Measurements from ENCODE around the gene LRRC4.

Gene LRRC4, protein sequence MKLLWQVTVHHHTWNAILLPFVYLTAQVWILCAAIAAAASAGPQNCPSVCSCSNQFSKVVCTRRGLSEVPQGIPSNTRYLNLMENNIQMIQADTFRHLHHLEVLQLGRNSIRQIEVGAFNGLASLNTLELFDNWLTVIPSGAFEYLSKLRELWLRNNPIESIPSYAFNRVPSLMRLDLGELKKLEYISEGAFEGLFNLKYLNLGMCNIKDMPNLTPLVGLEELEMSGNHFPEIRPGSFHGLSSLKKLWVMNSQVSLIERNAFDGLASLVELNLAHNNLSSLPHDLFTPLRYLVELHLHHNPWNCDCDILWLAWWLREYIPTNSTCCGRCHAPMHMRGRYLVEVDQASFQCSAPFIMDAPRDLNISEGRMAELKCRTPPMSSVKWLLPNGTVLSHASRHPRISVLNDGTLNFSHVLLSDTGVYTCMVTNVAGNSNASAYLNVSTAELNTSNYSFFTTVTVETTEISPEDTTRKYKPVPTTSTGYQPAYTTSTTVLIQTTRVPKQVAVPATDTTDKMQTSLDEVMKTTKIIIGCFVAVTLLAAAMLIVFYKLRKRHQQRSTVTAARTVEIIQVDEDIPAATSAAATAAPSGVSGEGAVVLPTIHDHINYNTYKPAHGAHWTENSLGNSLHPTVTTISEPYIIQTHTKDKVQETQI

DNA sequence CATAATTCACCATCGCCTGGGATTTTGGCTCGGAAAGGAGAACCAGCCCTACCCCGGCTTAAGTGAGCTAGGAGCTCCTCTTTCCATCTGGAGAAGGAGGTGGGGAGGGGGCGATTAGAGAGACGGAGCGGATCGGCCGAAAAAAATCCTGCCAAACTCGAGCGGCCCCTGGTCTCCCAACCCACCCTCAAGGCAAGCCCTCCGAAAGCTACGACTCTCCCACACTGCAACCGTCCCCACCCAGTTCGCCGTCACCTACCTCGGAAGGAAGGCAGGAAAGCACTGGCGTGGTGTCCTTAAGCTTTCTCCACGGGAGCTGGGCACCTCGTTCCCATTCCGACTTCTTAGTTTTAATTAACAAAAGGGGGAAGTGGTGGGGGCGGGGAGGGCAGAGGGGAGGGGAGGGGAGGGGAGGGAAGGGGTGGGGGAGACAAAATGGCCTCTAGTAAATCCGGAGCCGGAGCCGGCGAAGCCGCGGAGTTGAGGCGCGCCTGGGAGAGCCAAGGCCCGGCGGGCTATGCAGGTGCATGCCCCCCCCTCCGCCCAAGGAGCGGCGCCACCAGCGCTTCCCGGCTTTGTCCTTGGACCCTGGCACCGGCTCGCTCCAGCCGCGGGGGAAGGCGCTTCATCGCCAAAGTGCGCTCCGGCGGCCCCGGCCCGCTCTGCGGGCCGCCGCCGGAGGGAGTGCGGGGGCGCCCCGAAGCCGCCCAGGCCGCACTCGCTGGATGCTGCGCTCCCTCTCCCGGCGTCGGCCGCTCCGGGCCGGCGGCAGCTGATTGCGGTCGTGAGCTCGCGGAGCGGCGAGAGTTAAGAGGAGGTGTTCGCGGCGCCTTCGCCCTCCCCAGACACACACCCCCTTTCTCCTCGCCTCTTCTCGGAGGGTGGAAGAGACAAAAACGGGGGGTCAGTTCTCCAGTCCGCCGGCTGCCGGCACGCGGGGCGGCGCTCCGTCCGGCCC, at the start of gene LRRC4:
Gene LRRC4 (minus strand): TSS at position 784 of the 958 bp plus-strand sequence. CDS start 797 bp downstream, outside the sequence.
- DNase-seq (ENCODE audit: low read depth), result no peak

DNA sequence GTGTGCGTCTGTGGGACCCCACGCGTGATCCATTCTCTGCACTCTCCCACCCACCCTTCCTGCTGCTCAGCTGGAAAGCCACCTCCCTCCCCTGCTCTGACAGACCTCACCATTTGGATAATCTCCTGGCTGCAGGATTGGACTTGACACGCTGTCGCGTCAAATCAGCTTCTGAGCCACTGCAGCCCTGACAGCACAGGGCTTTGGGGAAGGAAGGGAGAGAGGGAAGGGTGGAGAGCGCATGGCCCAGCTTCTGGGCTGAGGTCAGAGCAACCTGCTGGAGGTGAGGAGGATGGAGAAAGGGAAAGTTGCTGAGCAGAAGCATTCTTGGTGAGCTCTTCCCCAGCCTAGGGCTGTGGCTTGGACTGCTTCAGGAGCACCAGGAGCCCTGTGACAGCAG, 48.9 kb upstream of the LRRC4 start:
- DNase-seq (ENCODE audit: low read depth), result no peak

DNA sequence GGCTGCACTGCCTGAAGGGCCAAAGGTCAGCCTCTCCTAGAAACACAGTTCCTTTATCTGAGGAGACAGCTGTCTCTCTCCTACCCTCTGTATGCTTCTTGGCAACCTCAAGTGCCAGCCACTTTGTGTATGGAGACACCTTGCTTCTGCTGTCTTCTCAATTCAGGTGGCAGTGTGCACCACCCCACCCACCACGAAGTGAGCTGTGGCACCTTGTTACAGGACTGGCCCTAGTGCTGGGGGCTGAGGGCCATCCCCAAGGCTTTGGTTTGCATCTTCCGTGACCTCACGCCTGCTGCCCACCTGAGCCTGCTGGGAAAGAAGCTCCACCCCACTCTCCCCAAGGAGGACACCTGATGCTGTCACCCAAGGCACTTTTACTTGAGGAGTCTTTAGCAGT, 47.1 kb upstream of the LRRC4 start:
- DNase-seq (ENCODE audit: low read depth), result no peak

DNA sequence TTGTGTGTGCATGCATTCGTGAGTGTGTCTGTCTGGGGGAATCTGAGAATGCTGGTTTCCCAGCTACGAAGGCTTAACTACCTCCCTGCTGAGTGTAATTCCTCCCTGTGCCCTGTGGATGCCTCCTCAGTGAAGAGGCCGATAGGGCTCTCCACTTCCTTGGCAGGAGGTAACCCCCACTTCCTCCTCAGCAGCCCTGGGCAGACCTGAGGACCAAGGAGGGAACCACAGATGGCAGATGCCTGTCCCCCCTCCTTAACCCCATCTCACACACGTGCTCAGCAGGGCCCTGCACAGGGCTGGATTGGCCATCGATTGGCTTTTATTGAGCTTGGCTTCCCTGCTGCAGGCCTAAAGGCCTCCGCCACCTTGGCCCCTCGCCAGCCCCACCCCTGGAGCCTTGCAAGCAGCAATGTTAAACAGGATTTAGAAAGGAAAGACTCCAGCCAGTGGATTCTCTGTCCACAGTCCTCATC, 45.6 kb upstream of the LRRC4 start:
- DNase-seq (ENCODE audit: low read depth), result no peak

DNA sequence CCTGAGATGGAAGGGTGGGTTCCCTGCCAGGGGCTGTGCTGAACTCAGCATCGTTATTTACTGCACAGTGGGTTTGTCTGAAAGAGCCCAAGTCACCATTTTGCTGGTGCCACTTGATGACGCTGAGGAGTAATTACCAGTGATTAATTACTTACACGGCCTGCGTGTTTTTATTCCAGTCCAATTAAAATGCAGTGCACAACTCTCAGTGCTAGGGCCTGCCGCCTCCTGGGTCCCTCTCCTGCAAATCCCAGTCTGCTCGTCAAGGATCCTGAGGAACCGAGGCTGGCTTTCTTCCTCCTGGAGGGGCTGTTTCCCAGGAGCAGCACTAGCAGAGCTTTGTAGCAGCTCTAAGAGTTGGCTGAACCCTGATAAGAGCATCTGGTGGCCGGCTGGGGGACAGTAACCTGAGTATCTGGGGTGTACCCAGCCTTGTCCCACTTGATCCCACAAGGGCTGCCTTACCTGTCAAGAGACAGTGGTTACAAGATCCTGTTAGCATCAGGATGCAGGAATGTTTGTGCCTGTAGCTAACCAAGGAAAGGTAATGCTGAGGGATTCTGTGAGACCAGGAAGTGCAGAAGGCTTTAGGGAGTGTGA, 45.1 kb upstream of the LRRC4 start:
- DNase-seq (ENCODE audit: low read depth), result no peak

DNA sequence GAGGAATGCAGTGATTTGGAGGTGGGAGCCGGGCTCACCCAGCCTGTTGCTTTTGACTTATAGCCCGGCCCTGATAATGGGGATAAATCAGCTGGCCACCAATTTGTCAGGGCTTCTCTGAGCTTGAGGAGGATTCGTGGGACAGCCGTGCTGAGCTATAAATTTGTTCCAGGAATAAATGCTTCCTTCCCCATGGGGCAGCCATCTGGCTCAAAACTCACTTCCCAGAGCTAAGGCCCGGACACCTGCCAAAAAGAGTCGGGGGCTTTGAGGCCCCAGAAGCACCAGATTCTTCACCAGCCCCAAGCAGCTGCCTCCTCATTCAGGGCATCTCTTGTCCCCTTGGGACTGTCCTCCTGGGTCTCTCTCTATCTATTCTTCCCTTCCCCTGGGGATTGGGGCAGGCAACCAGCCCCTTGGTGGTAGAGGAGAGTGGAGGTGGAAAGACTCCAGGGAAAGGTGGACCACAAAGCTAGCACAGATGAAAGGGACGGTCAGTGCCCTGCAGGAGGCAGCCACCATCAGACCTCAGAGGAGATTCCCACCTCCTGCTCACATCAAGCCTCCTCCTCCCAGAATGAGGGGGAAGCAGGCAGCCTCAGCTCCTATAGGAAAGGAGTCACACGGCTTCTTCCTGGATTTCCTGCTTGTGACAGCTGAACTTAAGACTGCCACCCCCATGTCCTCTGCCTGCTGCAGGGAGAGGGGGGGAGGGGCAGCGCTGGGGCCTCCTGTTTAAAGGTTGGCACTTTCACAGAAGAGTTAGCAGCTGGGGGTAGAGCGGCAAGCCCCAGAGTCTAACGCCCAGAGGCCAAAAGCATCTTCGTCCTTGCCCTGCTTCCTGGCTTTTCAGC, 44.2 kb upstream of the LRRC4 start:
- DNase-seq (ENCODE audit: low read depth), result no peak

DNA sequence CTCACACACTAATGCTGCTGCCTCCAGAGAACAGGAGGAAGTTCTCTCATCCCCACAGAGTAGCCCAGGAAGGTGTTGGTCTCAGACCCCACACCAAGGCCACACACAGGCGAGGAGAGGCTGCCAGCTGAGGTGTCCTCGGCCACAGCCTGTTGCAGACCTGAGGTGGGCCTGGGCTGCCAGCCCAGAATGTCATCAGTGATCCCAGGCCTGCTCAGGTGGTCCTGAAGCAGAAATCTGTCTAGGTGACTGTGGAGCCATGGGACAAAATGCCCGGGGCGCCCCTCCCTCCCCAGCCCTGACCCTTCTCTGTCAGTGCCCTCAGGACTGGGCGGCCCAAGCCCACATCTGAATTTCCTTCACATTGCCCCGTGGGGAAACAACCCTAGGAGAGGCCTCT, 43.5 kb upstream of the LRRC4 start:
- DNase-seq (ENCODE audit: low read depth), result no peak

DNA sequence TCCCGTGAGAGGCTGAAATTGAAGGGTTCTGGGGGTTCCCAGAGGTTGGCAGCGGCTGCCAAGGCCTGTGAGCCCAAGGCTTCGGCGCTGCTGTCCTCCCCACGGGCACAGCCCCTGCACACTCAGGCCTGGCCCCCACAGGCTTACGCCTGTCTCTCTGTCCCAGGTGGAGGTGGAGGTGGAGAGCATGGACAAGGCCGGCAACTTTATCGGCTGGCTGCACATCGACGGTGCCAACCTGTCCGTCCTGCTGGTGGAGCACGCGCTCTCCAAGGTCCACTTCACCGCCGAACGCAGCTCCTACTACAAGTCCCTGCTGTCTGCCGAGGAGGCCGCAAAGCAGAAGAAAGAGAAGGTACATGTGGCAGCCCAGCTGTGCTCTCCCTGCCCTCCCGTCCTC, 43.1 kb upstream of the LRRC4 start:
- DNase-seq (ENCODE audit: low read depth), result no peak

DNA sequence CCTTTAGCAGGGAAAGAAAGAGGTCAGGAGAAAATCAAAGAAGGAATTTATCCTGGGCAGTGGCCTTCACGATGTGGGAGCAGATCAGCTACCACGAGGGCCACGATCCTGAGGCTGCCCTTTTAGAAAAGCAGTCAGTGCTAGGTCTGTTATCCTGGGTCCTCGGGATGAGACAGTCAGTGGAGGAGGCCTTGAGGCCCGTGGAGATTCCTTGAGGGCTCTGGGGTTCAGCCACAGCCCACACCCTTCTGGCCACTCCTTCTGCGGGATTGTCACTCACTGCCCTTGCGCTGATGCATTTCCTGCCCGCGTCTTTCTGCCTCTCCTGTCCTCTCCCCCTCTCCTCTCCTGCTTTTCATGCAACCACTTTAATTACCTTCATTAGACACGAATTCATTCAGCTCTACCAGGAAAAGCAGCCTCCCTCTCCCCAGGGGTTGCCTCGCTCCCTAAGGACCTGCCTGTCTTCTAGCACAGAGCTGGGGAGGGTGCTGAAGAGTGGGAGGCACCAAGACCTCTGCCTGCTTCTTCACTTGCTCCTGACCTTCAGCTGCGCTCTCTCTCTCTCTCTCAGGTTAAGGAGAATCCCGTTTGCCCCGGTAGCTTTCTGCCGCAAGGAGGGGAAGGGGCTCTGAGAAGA, 42.6 kb upstream of the LRRC4 start:
- no peak for DNase-seq (ENCODE audit: low read depth)

DNA sequence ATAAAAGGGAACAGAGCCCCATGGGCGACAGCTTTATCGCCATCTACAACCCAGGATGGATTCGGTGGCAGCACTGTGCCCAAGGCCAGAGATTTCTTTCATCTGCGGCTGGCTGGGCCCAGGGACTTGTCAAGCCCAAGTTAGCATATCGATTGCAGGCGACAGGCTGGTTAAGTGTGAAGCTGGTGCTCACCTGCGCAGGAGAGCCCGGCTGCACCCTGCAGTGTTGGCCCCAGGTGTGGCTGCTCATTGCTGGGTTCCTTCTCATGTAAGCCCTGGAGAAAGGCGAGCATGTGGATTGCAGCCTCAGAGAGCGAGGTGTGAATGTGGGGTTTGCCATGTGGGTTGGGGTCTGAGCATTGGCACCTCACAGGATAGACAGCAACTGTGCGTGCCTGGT, 40.6 kb upstream of the LRRC4 start:
- no peak for DNase-seq (ENCODE audit: low read depth)

DNA sequence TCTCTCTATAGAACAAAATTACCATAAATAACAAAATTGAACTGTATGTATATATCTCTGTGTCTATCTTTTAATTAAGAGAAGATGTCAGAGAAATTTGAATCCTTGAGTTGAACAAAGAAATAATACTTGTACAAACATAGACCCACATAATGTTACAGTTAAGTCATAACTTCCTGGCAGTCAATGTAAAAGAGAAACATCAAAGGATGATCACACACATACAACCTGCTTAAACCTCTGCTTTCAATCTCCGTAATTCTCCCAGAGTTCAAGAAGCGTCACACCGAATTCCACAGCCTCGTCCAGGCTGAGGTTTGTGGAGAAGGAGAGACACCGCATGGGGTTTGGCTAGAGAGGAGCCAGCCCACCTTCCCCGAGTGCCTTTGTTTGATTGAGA, 40.1 kb upstream of the LRRC4 start:
- no peak for DNase-seq (ENCODE audit: low read depth)

DNA sequence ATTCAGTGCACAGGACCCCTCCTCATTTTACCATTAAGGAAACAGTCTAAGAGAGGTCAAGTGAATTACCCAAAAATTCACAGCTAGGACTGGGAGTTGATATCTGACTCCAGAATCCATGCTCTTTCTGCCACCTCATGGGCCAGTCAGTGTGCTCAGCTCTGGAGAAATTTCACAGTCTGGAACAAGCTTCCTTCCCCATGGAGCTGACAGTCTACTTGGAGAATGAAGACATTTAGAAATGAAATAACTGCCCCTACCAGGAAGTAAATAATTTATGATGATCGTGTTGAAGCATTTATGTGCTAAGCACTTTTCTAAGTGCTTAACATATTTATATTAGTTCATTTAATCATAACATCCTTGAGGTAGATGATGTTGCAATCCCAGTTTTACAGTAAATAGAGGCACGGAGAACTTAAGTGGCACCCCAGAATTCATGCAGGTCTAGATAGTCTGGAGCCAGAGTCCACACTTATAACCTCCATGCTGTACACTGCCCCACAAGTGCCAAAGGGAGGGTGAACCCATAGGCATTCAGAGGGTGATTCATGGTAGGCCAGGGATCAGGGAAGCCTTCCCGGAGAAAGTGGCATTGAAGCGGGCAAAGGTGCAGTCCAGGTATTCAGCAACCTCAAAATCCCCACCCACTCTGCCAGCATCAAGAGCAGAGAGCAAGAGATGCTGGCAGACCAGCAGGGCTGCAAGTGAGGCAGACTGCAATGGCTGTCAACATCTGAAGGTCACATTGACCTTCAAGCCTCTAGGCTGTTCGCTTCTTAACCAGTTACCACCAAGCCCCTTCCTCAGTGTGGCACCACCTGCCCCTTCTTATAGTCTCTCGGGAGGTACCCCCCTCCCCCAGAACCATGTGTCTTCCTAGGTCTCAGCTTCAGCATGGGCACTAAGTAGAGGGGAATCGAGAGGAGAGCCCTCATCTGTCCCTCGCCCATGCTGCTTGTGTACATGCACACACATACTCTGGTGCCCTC, 38.4 kb upstream of the LRRC4 start:
- DNase-seq (ENCODE audit: low read depth), result no peak

DNA sequence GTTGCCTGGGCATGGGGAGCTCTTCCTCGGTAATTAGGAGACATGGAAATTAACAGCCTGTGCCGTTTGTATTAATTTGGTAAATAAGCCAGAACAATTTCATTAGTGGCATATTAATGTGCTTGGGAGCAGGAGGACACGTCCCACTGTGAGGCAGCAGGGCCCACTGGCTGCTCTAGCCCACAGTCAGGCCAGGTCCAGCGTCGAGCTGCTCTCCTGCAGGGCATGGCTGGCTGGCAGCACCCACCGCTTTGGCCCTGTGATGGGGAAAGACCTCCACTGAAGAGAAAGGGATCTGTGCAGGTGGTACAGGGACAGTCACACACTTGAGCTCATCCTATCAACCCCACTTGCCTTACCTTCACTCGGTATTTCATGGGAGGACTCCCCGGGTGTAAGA, 37.5 kb upstream of the LRRC4 start:
- no peak for DNase-seq (ENCODE audit: low read depth)

DNA sequence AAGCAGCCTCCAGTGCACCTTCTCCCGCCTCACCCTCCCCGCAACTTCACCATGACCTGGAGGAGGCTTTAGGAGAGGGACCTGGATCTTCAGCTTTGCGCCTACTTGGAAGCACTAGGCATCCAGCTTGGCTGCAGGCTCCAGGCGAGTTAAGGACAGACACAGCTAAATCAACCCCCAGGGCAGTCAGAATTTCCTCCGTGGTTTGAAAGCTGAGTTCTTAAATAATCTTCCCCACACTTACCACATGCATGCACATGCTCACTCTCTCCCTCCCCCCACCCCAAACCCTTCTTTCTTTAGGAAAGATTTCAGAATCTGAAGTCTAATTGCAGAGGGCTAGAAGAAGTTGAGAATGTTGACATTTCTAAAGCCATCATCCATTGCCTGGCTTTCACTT, 36.7 kb upstream of the LRRC4 start:
- no peak for DNase-seq (ENCODE audit: low read depth)

DNA sequence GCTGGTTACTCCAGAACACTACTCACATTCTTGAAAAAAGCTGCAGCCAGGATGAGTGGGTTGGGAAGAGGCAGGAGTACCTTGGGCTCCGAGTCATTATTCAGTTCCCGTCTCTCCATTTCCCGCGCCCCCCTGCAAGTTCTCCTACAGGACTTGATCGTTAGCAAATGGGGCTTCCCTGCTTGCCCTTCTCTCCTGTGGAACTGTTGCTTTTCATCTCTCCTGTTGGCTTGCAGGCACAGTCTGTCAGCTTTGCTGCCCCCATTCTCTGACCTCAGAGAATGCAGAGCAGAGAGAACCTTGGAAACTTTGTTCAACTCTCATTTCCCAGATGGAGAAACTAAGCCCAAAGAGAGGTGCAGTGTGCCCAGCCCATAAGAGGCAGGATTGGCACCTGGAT, 35.6 kb upstream of the LRRC4 start:
- no peak for DNase-seq (ENCODE audit: low read depth)

DNA sequence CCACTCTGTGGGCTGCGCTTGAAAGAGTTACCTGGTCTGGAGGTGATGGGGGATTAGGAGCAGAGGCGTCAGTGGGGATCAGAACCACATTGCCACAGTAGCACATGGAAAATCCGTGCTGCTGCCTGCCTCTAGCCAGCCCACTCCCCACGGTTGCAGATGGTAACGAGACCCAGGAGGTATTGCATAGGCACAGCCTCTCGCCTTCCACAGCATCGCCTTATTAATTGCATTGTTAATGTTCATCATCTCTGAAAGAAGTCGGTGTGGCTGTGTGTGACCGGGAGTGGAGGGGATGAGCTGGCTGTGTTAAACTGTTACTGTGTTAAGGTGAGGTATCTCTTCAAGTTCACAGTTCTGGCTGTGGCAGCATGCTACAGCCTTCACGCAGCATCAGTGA, 35.2 kb upstream of the LRRC4 start:
- DNase-seq (ENCODE audit: low read depth), result no peak

DNA sequence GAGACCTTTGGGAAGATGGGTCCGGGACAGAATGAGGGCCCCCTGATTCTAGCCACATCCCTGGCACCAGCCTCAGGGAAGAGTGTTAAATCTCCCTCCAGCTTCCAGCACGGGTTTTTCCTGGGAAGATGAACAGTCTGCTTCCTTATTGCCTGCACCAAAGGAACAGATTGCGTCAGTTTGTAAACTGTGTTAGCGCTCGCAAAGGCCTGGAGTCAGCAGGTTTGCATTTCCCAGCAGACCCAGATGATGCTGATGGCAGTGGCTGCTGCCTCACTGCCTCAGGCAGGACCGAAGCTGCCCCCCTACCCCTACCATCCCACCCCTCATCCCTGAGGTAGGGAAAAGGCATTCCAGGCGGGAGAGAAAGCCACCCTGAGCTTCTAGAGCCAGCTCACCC, 34.6 kb upstream of the LRRC4 start:
- no peak for DNase-seq (ENCODE audit: low read depth)

DNA sequence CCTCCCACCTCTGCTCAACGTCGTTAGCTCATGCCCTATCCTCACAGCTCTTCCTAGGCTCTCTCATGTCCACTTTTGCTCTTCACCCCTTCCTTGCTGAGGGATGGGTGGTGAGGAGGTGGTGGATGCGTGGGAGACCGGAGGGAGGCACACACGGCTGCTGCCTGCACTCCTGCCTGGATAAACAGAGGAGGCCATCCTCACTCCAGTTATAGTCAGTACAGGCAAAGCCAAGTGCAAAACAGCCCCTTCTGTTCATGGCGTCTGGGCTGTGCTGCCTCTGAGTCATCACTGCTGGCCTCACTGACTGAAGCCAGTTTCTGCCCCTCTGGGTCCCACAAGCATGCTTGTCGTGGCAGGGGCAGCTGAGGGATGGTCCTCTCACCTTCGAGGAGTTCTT, 31.9 kb upstream of the LRRC4 start:
- no peak for DNase-seq (ENCODE audit: low read depth)

DNA sequence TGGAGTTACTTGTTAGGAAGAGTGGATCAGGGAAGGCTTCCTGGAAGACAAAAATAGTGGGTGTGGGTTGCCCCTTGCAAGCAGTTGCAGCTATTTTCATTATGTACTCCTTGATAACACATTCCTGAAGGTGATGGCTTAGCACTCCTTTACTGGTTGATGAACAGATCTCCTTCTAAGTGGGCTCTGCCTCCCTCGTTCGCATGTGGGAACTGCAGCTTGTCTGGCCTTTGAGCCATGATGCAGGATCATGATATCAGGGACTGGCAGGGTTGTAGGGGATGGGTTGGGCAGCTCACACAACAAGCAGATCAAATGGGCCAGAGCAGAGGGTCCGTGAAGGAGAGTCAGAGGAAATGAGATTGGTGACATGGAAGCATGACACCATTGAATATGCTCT, 28.8 kb upstream of the LRRC4 start:
- DNase-seq (ENCODE audit: low read depth), result no peak

Measured in stromal cell of bone marrow (primary cell).